H4 (cell line): ENCODE data around the gene TMEM40. TPM values are rescaled to one million over a fixed set of nuclear protein-coding genes. Genes with fewer than 3 reads are reported as not detected.
A peak's percentile ranks its signal among the peaks of the same experiment; 100 is the strongest.
"Not testable (repeated sequence)": the region's sequence is repeated elsewhere in the genome, so short reads cannot be mapped to it uniquely, and the experiment has no call there.

Experiments used
- DNase-seq: peaks from one replicate; pipeline ENCODE4 v3.0.0-alpha.2; 2015; ENCODE audit warnings: low spot score
- total RNA-seq: library from RNA; depleted of rRNA; stranded (reverse); fragments of >200 nt; shearing (Covaris generic); gene quantifications from 2 replicates; pipeline ENCODE4 v1.2.3, GENCODE V29; 2014

Gene TMEM40
- total RNA-seq, 1 experiment from 2014 or later, result 0.10 TPM

DNA sequence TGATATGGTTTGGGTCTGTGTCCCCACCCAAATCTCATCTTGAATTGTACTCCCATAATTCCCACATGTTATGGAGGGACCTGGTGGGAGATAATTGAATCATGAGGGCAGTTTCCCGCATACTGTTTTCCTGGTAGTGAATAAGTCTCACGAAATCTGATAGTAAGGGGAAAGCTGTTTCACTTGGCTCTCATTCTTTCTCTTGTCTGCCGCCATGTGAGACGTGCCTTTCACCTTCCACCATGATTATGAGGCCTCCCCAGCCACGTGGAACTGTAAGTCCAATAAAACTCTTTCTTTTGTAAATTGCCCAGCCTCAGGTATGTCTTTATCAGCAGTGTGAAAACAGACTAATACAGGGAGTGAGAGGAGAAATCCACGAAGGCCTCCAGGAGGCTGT lies 16.9 kb upstream of the TMEM40 start:
- DNase-seq, result not testable (repeated sequence)

- no peak for DNase-seq
Observed at GRCh38 chr3:12775226-12775625, 16.2 kb upstream of the TMEM40 start.

GRCh38 chr3:12774619-12775018 lies 15.6 kb upstream of the TMEM40 start:
- DNase-seq, result no peak

GRCh38 chr3:12773710-12774086 lies 14.6 kb upstream of the TMEM40 start:
- DNase-seq, result no peak

DNA sequence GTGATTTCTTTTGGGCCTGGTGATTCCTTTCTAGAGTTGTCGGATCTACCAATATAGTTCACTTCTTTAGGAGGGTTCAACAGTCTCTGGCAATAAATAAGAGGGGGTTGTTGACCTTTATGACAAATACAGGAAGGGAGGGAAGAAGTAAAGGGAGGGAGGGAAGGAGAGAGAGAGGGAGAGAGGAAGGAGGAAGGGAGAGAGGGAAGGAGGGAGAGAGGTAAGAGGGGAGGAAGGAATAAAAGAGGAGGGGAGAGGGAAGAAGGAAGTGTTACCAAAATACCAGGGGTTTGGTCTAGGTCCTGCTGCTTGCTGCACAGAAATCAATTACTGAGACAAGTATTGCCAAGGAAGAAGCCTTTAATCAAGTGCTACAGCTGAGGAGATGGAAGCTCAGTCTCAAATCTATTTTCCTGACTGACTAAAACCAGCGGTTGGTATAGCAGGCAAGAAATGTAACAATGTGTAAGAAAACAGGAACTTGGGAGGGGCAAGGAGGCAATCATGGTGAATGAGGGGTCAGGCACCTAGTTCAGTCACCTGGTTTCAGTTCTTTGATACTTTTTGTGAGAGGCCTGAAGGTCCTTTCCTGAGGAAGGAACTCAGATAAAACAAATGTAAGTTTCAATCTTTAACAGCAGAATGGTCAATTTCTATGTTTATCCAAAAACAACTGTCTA lies 14.1 kb upstream of the TMEM40 start:
- no peak for DNase-seq

- no peak for DNase-seq
Observed at GRCh38 chr3:12772462-12772861, 13.4 kb upstream of the TMEM40 start.

DNA sequence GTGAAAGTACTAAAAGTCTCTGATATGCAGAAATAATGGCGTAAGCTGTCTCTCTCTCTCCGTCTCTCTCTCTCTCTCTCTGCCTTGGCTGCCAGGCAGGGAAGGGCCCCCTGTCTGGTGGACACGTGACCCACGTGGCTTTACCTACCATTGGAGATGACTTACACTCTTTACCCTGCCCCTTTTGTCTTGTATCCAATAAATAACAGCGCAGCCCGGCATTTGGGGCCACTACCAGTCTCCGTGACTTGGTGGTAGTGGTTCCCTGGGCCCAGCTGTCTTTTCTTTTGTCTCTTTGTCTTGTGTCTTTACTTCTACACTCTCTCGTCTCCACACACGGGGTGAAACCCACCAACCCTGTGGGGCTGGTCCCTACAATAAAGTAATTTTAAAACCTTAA lies 12.2 kb upstream of the TMEM40 start:
- DNase-seq, result no peak

DNA sequence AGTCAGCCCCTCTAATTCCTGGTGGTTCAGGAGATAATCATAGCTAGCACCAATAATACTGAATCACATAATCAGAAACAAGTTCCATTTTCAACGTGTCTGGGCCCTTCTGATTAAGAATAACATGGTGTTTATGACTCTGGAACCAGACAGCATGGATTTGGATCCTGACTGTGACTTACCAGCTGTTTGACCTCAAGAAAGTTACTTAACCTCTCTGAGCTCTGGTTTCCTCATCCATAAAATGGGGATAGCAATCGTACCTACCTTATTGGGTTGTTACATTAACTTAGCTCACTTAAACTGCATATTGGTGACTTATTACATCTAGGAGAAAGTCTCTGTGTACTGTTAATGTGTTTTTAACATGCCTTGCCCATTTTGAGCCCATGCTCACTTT lies 10.7 kb upstream of the TMEM40 start:
- no peak for DNase-seq

DNA sequence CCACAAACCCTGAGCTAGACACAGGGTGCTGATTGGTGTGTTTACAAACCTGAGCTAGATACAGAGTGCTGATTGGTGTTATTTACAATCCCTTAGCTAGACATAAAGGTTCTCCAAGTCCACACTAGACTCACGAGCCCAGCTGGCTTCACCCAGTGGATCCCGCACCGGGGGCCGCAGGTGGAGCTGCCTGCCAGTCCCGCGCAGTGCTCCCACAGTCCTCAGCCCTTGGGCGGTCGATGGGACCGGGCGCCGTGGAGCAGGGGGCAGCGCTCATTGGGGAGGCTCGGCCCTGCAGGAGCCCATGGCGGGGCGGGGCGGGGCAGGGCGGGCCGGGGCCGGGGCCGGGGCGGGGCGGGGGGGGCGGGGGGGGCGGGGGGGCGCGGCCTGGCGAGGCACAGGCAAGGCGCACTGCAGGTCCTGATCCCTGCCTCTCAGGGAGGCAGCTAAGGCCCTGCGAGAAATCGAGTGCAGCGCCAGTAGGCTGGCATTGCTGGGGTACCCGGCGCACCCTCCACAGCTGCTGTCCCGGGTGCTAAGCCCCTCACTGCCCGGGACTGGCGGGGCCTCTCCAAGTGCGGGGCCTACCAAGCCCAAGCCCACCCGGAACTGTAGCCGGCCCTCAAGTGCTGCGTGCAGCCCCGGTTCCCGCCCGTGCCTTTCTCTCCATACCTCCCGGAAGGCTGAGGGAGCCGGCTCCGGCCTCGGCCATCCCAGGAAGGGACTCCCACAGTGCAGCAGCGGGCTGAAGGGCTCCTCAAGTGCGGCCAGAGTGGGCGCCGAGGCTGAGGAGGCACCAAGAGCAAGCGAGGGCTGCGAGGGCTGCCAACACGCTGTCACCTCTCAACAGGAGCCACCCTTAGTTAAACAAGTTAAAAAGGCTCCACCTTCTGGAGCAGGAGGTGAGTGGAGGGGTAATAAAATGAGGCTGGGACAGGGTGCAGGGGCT lies 9.8 kb upstream of the TMEM40 start:
- DNase-seq, result no peak

DNA sequence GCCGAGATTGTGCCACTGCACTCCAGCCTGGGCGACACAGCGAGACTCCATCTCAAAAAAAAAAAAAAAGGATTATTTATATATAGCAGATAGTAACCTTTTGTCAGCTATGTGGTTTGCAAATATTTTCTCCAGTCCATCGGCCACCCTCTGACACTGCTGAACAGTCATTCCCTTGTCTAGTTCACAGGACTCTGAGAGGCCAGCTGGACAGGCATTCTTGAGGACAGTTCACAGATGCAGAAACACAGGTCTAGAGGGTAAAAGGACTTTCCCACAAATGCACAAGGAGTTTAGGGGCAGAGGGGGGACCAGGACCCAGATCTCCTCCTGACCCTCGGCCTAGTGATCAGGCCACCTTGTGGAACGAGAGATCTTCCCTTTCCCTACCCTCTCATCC lies 7.5 kb upstream of the TMEM40 start:
- no peak for DNase-seq

GRCh38 chr3:12764171-12764776 lies 5.2 kb upstream of the TMEM40 start:
- no peak for DNase-seq

DNA sequence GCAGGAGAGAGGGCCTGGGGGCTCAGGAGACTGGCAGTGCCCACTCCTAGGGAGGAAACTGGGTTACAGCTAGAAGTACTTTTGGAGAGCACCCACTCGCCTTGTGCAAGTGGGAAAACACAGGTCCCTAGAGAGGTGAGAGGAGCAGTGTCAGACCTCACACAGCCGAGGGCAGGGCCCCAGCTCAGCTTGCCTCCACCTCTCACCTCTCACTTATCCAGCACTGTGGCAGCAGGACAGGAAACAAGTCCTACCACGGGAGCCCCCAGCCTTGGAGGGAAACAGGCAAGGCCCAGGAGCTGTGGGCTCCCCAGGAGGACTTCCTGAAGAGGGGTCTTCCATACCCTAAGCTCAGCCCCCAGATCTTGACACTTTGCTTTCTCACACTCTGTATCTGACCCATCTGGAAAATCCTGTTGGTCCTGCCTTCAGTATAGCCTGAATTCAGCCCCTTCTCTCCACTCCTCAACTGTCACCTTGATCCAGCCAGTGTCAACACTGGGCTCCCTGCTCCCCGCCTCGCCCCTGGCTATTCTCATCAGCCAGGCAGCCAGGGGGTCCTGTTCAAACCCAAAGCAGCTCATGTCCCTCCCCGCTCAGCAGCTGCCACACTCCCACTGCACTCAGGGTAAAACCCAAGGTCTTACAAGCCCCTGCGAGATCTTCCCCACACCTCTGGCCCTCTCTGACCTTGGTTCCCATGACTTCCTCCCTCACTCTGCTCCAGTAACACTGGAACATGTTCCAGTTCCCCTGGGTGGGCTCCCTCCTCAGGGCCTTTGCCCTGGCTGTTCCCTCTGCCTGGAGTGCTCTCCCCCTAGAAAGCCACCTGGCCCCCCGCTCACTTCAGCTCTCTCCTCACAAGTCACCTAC lies 870 bp upstream of the TMEM40 start:
- no peak for DNase-seq

DNA sequence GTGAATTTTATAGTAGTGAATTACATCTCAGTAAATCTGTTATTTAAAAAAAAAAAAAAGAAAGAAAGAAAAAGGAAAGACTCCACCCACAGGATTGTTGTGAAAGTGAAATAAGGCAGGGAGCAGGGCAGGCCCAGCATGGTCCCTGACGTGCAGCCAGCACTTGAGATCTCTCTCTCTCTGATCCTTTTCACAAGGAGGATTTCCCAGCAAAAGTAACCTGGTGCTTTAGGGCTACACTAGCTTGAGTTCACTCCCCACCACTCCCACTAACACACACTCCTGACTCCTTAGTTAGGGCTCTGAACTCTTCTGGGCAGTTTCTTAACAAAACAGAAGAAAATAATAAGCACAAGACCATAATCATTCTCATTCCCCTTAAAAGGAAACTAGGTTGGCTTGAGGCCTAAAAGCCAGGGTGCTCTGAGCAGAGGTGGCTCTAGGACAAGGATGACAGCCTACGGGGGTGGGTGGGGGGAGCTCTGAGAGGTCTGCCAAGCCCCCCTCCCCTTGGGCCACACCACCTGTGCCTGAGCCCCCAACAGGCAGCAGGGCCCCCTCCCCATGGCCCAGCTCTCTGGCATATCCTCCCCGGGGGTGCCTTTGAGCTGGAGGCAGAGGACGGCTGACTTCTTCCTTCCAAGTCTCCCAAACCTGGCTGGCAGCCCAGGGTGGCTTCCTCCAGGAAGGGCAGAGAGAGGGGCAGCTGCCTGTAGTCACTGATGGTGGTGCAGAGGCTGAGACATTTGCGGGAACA lies 856 bp downstream of the TMEM40 start:
- peak; percentile 70 for DNase-seq

DNA sequence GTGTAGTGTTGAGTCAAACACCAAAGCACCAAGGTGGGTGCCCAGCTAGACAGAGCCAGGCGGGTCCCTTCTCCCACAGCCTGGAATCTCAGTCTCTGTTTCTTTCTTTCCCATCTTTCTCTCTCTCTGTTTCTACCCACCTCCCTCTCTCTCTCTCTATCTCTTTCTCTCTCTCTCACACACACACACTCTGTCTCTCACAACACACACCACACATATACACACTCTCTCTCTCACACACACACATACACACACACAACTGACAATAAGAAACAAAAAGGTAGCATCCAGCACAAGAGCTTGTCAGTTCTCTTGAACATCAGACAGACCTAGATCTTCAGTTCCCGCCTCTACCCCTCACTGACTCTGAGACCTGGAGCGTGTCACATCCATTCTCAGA lies 2.4 kb downstream of the TMEM40 start:
- no peak for DNase-seq

GRCh38 chr3:12756175-12756574 lies 2.9 kb downstream of the TMEM40 start:
- DNase-seq, result no peak

- no peak for DNase-seq
Observed at GRCh38 chr3:12755754-12756153, 3.3 kb downstream of the TMEM40 start.

GRCh38 chr3:12754313-12754712 lies 4.7 kb downstream of the TMEM40 start:
- DNase-seq, result no peak

- no peak for DNase-seq
Observed at GRCh38 chr3:12753275-12754028, 5.6 kb downstream of the TMEM40 start.

DNA sequence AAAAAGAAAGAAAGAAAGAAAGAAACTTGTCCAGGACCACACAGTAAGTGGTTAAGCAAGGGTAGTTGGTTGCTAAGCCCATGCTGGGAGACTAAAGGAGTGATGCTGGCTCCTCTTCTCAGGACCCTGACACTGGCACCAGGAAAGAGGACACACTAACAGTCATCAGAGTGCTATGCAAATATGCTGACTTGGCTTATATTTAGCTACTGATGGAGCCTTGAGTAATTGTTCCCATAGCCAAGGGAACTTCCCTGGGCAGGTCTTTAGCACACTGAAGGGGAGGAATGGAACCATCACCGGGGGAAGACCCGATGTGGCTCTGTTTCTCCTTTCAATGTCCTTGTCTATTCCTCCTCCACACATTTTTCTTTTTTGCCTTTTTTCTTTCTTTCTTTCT lies 6.2 kb downstream of the TMEM40 start:
- no peak for DNase-seq

DNA sequence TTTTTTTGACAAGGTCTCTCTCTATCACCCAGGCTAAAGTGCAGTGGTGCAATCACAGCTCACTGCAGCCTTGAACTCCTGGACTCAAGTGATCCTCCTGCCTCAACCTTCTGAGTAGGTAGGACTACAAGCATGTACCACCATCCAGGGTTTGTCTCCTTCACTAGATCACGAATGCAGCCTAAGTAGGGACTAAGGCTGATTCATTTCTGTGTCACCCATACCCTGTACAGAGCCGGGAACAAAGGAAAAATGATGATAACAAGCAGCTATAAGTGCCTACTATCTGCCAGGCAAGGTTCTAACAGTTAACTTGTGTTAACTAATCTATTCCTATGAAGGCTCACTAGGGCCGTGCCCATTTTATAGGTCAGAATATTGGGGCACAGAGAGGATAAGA lies 7.0 kb downstream of the TMEM40 start:
- DNase-seq, result no peak
